NCI-H2171 treated with DMSO at 0.1 percent for 48 hours (cell line): Measurements from ENCODE around the gene SUPT4H1.
A peak's percentile ranks its signal among the peaks of the same experiment; 100 is the strongest.
"Not testable (repeated sequence)": the region's sequence is repeated elsewhere in the genome, so short reads cannot be mapped to it uniquely, and the experiment has no call there.

Experiments
- DNase-seq: peaks from one replicate; lab custom pipeline; 2025; lab: John Stamatoyannopoulos, UW

Gene SUPT4H1

DNA sequence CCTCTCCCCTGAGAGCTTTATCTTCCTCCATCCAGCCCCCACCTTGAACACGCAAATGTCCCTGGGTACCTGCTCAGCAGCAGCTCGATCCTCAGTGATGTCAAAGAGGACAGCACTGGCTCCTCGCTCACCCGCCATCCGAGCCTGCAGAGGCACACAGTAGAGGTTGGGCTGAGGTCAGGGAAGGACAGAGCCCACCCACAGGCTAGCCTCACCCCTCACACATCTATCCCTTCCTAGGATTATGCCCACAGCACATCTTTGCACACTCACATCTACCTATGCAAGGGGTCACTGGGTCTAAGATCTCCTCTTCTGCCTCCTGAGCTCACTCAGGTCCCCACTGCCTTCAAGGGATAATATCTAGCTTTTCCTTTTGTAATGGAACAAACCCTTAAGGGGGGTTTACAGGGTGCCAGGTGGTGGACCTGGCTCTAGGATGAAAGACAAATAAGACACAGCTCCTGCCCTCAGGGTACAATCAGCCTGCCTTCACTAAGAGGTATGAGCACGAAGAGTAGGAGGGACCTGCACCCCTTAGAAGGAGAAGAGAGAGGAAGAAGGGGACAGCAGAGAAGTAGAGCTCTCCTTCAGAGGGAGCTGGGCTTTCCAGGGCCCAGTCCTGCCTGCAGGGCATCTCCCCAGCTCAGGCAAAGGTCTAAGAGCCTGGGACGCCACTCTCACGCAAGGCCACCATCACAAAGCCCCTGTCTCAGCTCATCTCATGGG lies 11.6 kb upstream of the SUPT4H1 start:
- DNase-seq: no peak

DNA sequence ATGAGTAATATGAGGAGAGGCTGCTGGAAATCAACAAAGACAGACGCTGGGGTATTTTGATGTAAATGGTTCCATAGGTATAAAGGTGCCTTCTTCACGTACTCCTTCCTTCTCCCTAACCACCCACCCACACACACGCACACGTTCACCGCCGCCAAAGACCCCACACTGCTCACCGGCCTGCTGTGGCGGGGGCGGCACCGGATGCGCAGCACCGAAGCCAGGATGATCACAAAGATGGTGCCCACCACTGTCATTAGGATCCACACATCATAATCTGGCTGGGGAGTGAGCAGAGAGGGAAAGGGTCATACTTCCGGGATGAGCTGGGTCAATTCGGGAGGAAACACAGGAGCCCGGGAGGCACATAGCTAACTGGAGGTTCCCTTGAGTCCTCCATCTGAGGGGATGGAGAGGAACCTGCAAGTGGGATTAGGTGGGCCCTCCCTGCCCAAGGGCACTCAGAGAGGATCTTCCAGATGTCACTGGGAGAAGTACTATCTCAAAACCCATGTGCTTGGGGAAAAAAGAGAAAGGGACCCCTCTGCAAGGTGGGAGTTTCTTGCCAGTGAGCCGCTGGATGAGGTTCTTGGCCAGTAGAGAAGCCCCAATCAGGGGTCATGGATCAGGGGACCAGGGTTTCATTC lies 10.5 kb upstream of the SUPT4H1 start:
- no peak for DNase-seq

DNA sequence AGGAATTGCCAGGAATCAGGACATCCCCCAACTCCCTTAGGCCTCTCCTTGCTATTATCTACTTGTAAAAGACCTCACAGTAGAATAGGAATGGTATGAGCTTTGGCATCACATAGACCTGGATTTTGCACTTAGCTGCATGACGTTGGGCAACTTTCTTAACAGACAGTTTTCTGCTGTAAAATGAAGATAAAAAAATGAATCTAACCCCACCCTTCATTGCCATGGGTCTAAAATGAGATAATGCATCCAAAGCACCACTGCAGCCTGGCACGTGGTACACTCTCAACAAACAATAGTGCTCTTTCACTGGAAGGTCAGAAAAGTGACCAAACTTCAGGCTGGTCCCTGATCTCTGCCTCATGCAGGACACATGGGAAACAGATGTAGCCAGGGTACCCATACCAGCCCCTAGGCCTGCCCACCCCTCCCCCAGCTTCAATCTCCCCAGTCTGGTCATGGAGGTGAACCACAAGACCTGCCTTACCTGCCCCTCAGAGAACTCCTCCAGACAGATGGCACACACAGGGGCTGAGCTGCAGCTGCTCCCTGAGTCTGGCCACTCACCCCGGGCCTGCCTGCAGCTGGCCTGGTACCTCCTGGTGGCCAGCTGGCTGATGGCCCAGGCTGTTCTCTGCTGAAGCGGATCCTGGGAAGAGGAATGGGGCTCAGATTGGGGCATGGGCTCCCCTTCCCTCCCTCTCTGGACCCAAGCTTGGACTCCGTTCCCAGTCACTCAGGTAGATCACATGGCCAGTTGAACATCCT lies 8.5 kb upstream of the SUPT4H1 start:
- no peak for DNase-seq

DNA sequence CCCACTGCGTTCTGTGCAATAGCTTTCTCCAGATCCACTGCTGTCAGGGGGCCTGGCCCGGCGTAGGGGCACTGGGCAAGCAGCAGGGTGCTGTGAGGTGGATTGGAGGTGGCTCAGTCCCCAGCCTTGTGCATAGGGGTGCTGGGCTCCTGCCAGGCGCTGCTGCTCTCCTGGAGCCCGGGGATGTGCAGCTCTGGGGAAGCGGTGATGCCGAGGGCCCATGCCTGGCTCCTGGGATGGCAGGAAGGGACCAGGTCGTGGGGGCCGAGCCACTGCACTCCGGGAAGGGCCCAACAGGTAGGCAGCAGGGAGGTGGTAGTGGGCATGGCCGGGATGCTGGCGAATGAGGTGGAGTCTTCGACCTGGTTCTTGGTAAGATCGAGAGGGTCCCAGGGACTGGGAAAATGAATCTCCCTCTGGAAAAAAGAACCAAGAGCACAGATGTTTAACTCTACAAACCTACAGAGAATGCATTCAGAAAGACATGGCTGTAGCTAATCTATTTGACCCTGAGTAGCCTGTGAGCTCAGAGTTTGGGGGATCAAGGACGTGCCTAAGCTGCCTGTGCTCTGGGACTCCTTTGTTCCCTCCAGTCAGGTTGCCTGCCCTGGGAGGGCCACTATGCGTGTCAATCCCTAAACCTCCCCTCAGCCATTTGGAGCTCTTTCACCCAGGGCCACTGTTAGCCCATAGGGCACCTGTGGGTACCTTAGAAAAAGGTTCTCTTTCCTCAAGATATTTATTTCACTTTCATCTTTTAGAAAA lies 6.6 kb upstream of the SUPT4H1 start:
- DNase-seq: no peak

DNA sequence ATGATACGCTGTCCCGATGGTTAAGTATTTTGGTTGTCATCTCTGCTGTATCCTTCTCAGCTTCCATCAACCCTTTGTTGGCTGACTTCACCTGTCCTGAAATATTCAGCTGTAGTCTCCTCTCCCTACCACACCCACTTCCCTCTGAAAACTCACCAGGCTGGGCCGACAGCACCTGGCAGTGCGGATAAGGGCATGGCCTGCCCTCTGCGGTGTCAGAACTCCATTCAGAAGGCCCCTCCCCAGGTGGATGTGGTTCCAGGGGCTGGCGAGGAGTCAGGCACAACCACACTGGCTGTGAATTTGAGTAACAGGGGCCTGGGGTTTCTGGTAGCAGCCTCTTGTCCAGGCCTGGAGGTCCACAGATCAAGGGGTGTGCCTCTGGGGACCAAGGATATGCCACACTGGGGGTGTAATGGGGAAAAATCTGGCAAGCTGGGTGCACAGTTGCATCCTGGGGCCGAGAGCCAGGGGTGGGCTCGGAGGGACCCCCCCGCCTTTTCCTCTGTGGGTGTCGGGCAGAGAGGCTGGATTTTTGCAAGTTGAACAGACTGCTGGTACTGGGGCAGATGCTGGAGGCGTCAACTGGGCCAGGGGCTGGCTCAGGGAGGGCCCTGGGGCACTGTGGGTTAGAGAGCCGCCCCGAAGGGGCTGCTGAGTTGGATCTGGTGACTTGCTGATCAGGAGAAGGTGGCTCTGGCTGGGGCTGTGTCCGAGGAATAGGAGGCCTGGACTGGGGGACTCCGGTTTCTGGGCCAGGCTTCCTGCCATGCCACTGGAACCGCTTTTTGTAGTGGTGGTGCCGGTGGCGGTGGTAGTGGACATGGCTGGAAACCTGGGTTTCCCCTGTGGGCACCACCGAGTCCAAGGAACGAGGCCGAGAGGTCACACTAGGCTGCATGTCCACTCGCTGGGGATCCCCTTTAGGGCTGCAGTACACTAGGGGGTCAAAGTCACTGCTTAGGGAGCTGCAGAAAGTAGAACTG lies 5.6 kb upstream of the SUPT4H1 start:
- no peak for DNase-seq

DNA sequence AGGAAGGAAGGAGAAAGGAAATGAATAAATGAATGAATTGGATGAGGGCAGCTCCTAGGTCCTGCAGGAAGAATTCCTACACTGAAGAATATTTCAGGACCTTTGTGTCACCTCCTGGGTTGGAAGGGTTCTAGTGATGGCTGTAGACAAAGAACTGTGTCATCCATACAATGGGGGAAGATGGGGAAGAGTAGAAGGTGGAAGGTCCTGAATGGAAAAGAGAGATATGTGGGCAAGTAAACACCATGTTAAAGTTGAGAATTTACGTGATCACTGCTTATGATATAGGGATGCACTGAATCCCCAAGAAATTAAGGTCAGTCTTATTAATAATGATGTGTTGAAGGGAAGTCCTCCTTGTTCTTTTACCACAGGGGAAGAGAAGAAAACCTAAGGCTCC lies 4.2 kb upstream of the SUPT4H1 start:
- no peak for DNase-seq

DNA sequence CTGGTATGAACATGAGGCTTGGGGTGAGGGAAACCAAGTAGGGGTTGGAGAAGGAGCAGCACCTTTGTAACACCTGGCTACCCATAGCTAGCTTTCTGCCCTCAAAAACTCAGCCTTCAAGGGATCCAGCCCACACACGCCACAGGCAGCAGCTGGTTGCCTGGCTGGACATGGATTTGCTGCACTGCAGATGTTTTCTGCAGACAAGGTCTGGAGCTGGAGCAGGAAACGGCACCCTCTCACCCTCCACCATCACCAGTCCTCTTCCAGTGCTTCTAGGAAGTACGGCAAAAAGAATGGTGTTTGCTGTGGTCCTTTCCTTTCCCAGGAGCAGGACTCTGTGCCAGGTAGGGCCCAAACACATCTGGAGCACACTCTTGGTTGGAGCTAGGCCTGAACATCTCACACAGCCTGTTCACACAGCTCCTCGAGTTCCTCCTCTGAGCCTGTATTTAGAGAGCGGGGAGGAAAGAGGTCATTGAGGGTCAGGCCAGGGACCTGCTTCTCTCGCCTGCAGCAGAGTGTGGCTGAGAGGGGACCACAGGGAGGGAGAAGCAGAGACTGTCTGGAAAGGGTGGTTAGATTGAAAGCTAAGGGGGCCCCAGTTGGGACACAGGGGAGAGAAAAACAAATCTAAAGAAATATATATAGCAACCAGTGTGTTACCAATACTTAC lies 2.7 kb upstream of the SUPT4H1 start:
- no peak for DNase-seq

DNA sequence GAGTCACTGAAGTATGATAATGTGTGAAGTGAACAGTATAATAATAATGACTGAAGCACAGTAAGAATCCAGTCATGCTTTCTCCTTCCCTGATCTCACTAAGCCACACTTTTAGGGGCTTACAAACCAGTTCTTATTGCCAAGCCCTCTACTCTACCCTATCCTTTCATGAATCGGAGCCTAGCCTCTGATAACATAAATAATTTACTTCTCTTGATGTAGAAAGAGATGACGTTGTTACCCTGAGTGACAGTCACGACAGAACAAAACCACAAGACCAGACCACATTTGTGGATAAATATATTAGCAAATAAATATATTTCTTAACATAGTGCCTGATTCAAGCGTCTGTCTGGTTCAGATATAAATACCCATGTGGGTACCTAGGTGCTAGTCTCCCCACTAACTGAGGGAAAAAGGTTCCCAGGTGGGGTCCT lies 1.4 kb upstream of the SUPT4H1 start:
- no peak for DNase-seq

DNA sequence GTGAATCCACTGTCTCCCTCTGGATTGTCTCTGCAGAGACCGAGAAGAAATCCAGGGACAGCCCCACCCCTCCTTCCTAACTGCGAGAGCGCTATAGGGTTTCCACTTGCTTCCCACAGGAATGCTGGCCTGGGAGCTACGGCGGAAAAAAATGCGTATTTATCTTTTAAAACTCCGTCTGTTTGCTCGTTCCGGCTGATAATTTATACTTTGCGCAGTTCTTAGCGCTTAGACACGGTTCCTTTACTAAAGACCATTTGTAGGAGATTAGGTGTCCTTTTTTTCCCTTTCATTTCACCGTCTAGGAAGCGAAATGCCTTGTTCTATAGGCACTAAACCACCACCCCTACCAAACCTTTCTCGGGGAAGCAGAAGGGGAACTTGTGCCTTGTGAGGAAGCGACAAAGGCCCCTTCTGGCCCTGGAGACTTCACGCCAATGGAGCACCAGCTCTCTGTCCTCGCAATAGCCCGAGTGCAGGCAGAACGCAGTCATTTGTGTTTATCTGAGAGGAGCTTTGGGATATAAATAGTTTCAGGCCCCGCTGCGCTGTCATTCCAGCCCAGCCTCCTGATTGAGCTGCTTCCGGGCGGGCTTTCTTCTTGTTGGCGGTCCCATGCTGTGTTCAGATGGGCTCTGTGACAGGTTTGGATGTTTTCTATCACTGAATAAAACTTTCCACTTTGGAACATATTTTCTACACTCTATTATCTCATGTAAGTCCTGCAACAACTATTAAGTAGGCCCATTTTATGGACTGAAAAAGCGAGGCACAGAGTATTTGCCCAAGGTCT lies 791 bp upstream of the SUPT4H1 start:
- peak; percentile 93 for DNase-seq

DNA sequence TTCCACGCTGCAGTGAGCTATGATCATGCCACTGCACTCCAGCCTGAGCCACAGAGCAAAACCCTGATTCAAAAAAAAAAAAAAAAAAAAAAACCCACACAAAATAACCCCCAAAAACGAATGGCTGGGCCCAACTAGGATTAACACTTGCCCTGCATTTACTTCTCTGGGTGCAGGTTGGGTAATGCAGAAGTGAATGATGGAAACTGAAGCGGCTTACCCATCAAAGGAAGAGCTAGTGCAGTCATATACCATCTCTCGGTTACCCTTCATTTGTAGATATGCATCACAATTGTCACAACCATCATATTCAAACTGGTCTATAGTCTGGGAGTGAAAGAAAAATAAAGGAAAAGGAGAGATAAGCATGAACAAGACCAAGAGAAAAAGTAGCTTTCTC lies 819 bp downstream of the SUPT4H1 start:
- no peak for DNase-seq

DNA sequence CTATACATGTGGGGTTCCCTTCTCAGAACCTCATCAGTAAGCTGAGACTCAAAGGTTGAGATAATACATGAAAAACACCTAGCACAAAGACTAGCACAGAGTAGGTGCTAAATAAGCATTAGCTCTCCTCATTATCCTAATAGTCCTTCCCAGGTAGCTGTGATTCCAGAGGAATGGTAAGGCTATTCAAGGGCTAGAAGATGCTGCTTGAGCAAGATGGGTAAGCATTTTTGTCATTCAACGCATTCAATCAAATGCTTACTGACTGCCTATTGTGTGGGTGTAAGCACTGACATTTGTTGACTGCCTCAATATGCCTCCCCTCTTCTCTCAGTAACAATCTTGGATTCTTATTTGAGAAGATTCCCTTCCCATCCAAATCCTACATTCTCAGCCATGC lies 4.0 kb downstream of the SUPT4H1 start:
- no peak for DNase-seq

DNA sequence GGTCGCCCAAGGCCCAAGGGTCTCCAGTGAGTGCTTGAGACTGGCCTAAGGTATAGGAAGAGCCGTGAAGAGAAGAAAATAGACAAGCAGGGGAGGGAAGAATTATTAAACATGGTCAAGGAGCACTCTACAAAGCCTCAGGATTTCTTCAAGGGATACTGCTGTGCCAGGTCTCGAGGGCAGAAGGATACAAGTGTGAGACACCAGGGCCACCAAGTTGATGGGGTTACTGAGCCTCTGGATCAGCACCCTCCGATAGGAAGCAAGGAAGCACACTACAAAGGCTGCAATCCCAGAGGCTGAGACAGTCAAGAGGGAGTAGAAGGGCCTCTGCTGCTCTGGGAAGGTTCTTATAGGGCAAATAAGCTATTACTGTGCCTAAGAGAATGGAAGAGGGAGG lies 6.5 kb downstream of the SUPT4H1 start:
- no peak for DNase-seq

DNA sequence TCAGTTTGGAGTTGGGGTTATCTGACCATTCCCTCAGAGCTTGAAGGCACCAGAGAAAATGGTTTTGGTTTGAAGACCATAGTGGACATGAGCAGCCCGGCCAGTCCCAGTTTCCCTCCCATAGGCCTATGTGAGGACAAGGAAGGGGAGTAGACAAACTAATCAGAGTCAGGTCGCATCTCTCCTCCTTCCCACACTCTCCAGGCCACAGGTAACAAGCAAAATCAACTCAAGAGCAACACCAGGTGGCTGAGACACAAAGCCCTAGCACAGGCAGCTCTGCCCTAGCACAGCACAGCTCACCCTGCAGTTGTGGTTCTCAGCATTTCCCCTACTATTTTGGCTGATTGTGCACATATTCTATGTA lies 7.2 kb downstream of the SUPT4H1 start:
- peak; percentile 18 for DNase-seq

DNA sequence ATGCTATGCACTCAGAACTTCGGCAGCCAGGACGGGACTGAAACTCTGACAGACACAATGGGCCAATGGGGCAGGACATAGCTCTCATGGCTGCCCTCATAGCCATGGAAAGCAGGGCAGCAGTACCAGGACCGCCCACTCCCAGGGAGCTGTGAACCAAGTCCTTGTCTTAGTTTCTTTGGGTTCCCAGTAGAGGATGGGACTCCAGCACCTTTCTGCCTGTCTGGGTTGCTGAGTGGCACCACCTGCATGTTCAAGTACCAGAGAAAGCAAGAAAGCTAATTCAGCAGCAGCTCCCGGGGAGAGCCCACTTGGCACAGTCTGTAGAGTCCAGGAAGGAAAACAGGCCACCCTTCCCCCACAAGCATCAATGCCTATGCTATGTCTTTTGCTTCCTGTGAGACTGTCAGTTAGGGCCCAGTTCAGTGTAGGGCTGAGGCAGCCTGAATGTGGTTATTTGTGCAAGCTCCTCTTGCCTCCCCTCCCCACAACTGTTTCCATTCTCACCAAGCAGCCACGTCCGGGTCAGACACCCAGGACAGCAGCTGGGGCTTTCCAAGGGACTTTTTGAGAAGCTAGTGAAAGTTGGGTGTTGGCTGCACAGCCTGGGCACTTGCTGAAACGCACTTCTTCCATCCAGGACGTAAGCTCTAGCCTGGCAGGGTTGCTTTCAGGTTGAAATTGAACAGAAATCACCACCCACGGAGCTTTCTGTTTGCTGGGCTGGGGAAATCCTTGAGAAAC lies 7.8 kb downstream of the SUPT4H1 start:
- no peak for DNase-seq

DNA sequence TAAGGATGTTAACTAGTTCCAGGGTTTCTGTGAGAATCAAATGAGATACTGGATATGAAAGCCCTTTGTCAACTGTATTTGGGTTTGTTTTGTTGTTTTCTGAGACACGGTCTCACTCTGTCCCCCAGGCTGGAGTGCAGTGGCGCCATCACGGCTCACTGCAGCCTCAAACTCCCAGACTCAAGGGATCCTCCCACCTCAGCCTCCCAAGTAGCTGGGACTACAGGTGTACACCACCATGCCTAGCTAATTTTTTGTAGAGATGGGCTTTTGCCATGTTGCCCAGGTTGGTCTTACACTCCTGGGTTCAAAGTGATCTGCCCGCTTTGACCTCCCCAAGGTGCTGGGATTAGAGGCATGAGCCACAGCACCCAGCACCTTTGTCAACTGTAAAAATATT lies 8.9 kb downstream of the SUPT4H1 start:
- DNase-seq: no peak

DNA sequence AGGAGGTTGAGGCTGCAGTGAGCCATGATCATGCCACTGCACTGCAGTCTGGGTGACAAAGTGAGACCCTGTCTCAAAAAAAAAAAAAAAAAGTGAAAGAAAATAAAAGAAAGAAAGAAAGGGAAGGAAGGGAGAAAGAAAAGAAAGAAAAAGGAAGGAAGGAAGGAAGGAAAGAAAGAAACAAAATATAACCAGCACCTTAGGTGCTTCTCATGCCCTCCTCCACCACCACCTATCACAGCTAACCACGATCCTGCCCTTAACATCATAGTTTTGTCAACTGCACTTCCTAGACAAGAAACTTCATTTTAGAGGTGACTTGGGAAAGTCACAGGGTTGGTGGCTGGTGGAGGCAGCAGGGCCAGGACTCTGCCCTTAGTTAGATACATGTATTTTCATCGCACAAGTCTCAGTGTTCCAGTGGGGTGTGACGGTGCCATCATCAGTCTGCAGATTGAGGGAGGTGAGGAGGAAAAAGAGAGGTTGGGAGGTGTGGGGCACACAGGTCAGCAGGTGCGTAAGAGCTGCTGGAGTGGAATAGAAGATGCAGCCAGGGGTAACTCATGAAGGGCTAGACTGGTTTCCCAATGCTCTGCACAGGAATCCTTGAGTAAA lies 10.0 kb downstream of the SUPT4H1 start:
- DNase-seq: no peak

DNA sequence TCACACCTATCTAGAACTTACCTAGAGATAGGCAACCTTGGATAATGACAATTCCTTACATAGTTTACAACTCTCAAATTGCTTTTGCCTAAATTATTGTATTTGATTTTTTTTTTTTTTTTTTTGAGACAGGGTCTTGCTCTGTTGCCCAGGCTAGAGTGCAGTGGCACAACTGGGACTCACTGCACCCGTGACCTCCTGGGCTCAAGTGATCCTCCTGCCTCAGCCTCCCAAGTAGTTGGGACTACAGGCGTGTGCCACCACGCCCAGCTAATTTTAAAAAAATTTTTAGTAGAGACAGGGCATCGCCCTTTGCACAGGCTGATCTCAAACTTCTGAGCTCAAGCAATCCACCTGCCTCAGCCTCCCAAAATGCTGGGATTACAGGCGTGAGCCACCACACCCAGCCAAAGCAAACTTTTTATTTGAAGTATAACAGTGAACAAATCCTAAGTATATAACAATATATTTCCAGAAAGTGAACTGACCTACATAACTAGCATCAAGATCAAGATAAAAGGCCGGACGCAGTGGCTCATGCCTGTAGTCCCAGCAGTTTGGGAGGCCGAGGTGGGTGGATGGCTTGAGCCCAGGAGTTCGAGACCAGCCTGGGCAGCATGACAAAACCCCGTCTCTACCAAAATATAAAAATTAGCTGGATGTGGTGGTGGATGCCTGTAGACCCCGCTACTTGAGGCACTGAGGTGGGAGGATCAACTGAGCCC lies 10.7 kb downstream of the SUPT4H1 start:
- DNase-seq: not testable (repeated sequence)

DNA sequence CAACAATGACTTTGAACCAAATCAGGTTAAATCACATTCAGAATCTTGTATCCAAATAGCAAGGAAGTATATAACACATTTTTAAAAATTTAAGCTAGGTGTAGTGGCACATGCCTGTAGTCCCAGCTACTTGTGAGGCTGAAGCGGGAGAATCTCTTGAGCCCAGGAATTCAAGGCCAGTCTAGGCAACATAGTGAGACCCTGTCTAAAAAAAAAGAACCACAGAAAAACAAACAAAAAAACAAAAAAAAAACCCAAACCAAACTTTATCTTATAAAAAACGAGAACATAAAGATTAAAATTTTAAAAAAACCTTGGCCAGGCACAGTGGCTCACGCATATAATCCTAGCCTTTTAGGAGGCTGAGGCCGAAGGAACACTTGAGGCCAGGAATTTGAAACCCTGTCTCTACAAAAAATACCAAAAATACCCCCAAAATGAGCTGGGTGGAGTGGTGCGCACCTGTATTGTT lies 11.6 kb downstream of the SUPT4H1 start:
- no peak for DNase-seq
